Measurements from ENCODE around the gene AKT3. TPM values are rescaled to one million over a fixed set of nuclear protein-coding genes. Genes with fewer than 3 reads are reported as not detected.

Gene AKT3
- total and polyA plus RNA-seq, 2 experiments from 2014 or later = 4.5 to 18.5 TPM

DNA sequence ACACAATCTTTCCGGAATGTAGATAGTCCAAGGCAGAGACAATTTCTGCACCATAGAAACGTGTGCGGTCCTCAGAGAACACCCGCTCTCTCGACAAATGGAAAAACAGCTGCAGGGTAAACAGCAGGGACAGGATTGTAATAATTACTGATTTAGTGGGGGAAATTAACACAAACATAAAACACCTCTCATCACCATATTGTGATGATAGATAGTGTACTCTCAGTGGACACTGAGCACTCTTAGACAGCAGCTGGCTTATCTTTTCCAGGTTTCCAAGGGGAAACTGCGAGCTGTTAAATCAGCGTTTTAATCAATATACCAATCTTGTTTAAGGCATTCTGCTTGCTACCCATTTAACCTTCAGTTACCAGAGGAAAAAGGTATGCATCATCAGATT lies 277.1 kb downstream of the AKT3 start:
- H3K27me3 ChIP-seq (ENCODE audit: insufficient read depth) = no peaks in the 10 kb centered on the region
- H3K36me3 Mint-ChIP-seq (ENCODE audit: low read depth) = peaks cover 8% of the 10 kb centered on the region; the same call in 2 of the 3 replicates
- H3K36me3 ChIP-seq (ENCODE audit: insufficient read depth) = no peaks in the 10 kb centered on the region
- H3F3A ChIP-seq (replicated peaks; ENCODE audit: low read depth) = no peaks in the 10 kb centered on the region
- no peaks in the 10 kb centered on the region; the same call in 2 of the 3 replicates for H3K4me1 Mint-ChIP-seq
- H3K4me3 ChIP-seq = no peak overlapping the region
- H2AFZ ChIP-seq = no peak overlapping the region
- H3K9me2 ChIP-seq (ENCODE audit: insufficient read depth) = no peaks in the 10 kb centered on the region
- H3K4me2 ChIP-seq = no peak overlapping the region
- TF ChIP-seq ZNF114 (CRISPR knock-in tag; IDR thresholded peaks at IDR 0.05) = no peak
- no peak for TF ChIP-seq EZH2 (IDR thresholded peaks at IDR 0.05; ENCODE audit: low read depth, unreplicated experiment)
- no peak for TF ChIP-seq EZH2phosphoT487 (IDR thresholded peaks at IDR 0.05; ENCODE audit: unreplicated experiment)
- TF ChIP-seq POLR2AphosphoS5 (IDR thresholded peaks at IDR 0.05; ENCODE audit: low read depth) = no peak
- TF ChIP-seq STAT1 (IDR thresholded peaks at IDR 0.05; ENCODE audit: unreplicated experiment) = no peak
- TF ChIP-seq, protein P1, sequence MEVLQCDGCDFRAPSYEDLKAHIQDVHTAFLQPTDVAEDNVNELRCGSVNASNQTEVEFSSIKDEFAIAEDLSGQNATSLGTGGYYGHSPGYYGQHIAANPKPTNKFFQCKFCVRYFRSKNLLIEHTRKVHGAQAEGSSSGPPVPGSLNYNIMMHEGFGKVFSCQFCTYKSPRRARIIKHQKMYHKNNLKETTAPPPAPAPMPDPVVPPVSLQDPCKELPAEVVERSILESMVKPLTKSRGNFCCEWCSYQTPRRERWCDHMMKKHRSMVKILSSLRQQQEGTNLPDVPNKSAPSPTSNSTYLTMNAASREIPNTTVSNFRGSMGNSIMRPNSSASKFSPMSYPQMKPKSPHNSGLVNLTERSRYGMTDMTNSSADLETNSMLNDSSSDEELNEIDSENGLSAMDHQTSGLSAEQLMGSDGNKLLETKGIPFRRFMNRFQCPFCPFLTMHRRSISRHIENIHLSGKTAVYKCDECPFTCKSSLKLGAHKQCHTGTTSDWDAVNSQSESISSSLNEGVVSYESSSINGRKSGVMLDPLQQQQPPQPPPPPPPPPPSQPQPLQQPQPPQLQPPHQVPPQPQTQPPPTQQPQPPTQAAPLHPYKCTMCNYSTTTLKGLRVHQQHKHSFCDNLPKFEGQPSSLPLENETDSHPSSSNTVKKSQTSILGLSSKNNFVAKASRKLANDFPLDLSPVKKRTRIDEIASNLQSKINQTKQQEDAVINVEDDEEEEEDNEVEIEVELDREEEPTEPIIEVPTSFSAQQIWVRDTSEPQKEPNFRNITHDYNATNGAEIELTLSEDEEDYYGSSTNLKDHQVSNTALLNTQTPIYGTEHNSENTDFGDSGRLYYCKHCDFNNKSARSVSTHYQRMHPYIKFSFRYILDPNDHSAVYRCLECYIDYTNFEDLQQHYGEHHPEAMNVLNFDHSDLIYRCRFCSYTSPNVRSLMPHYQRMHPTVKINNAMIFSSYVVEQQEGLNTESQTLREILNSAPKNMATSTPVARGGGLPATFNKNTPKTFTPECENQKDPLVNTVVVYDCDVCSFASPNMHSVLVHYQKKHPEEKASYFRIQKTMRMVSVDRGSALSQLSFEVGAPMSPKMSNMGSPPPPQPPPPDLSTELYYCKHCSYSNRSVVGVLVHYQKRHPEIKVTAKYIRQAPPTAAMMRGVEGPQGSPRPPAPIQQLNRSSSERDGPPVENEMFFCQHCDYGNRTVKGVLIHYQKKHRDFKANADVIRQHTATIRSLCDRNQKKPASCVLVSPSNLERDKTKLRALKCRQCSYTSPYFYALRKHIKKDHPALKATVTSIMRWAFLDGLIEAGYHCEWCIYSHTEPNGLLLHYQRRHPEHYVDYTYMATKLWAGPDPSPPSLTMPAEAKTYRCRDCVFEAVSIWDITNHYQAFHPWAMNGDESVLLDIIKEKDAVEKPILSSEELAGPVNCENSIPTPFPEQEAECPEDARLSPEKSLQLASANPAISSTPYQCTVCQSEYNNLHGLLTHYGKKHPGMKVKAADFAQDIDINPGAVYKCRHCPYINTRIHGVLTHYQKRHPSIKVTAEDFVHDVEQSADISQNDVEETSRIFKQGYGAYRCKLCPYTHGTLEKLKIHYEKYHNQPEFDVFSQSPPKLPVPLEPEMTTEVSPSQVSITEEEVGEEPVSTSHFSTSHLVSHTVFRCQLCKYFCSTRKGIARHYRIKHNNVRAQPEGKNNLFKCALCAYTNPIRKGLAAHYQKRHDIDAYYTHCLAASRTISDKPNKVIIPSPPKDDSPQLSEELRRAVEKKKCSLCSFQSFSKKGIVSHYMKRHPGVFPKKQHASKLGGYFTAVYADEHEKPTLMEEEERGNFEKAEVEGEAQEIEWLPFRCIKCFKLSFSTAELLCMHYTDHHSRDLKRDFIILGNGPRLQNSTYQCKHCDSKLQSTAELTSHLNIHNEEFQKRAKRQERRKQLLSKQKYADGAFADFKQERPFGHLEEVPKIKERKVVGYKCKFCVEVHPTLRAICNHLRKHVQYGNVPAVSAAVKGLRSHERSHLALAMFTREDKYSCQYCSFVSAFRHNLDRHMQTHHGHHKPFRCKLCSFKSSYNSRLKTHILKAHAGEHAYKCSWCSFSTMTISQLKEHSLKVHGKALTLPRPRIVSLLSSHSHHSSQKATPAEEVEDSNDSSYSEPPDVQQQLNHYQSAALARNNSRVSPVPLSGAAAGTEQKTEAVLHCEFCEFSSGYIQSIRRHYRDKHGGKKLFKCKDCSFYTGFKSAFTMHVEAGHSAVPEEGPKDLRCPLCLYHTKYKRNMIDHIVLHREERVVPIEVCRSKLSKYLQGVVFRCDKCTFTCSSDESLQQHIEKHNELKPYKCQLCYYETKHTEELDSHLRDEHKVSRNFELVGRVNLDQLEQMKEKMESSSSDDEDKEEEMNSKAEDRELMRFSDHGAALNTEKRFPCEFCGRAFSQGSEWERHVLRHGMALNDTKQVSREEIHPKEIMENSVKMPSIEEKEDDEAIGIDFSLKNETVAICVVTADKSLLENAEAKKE (CRISPR knock-in tag; IDR thresholded peaks at IDR 0.05) = no peak
- TF ChIP-seq, protein P2, sequence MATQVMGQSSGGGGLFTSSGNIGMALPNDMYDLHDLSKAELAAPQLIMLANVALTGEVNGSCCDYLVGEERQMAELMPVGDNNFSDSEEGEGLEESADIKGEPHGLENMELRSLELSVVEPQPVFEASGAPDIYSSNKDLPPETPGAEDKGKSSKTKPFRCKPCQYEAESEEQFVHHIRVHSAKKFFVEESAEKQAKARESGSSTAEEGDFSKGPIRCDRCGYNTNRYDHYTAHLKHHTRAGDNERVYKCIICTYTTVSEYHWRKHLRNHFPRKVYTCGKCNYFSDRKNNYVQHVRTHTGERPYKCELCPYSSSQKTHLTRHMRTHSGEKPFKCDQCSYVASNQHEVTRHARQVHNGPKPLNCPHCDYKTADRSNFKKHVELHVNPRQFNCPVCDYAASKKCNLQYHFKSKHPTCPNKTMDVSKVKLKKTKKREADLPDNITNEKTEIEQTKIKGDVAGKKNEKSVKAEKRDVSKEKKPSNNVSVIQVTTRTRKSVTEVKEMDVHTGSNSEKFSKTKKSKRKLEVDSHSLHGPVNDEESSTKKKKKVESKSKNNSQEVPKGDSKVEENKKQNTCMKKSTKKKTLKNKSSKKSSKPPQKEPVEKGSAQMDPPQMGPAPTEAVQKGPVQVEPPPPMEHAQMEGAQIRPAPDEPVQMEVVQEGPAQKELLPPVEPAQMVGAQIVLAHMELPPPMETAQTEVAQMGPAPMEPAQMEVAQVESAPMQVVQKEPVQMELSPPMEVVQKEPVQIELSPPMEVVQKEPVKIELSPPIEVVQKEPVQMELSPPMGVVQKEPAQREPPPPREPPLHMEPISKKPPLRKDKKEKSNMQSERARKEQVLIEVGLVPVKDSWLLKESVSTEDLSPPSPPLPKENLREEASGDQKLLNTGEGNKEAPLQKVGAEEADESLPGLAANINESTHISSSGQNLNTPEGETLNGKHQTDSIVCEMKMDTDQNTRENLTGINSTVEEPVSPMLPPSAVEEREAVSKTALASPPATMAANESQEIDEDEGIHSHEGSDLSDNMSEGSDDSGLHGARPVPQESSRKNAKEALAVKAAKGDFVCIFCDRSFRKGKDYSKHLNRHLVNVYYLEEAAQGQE (IDR thresholded peaks at IDR 0.05; ENCODE audit: unreplicated experiment) = no peak
- no peak for TF ChIP-seq JUNB (IDR thresholded peaks at IDR 0.05; ENCODE audit: unreplicated experiment)
- no peak for TF ChIP-seq NANOG (IDR thresholded peaks at IDR 0.05; ENCODE audit: borderline replicate concordance)
- TF ChIP-seq, protein P3, sequence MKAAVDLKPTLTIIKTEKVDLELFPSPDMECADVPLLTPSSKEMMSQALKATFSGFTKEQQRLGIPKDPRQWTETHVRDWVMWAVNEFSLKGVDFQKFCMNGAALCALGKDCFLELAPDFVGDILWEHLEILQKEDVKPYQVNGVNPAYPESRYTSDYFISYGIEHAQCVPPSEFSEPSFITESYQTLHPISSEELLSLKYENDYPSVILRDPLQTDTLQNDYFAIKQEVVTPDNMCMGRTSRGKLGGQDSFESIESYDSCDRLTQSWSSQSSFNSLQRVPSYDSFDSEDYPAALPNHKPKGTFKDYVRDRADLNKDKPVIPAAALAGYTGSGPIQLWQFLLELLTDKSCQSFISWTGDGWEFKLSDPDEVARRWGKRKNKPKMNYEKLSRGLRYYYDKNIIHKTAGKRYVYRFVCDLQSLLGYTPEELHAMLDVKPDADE (IDR thresholded peaks at IDR 0.05) = no peak
- TF ChIP-seq, protein P4, sequence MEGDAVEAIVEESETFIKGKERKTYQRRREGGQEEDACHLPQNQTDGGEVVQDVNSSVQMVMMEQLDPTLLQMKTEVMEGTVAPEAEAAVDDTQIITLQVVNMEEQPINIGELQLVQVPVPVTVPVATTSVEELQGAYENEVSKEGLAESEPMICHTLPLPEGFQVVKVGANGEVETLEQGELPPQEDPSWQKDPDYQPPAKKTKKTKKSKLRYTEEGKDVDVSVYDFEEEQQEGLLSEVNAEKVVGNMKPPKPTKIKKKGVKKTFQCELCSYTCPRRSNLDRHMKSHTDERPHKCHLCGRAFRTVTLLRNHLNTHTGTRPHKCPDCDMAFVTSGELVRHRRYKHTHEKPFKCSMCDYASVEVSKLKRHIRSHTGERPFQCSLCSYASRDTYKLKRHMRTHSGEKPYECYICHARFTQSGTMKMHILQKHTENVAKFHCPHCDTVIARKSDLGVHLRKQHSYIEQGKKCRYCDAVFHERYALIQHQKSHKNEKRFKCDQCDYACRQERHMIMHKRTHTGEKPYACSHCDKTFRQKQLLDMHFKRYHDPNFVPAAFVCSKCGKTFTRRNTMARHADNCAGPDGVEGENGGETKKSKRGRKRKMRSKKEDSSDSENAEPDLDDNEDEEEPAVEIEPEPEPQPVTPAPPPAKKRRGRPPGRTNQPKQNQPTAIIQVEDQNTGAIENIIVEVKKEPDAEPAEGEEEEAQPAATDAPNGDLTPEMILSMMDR (conservative IDR thresholded peaks at IDR 0.05; ENCODE audit: low read depth in 2 of 2) = no peak
- no peak for TF ChIP-seq CREB1 (CRISPR knock-in tag; IDR thresholded peaks at IDR 0.05; ENCODE audit: low read depth)
- no peak for TF ChIP-seq ZNF331 (CRISPR knock-in tag; IDR thresholded peaks at IDR 0.05; ENCODE audit: low read depth)
- no peaks in the 10 kb centered on the region for H3K79me2 ChIP-seq (replicated peaks; ENCODE audit: insufficient read depth)
- no peaks in the 10 kb centered on the region for H3K27me3 Mint-ChIP-seq (ENCODE audit: insufficient read depth, low read depth, poor library complexity)
- peaks cover 9% of the 10 kb centered on the region; the same call in 2 of the 3 replicates for H3K9me3 Mint-ChIP-seq
- no peaks in the 10 kb centered on the region for H3K4me1 ChIP-seq (ENCODE audit: insufficient read depth)
- no peak overlapping the region for H3K4me3 Mint-ChIP-seq
- no peak overlapping the region for H3K27ac Mint-ChIP-seq
- ATAC-seq = no peak
- no peak for DNase-seq (ENCODE audit: low spot score)
- no peak overlapping the region for H3K27ac ChIP-seq (ENCODE audit: low read depth)
- no peaks in the 10 kb centered on the region for H4K20me1 ChIP-seq (replicated peaks; ENCODE audit: insufficient read depth)

All from GM23338 (cell line).